Mammary epithelial cell (primary cell): Measurements from ENCODE around the gene MRPS33.

Source experiments
- CTCF ChIP-seq, 2 donors: IDR thresholded peaks in 1 of 2; conservative IDR thresholded peaks in 1 of 2; 2 replicates each; pipeline ENCODE4 v1.5.1; 2011 to 2012; ENCODE audit warnings: inconsistent platforms in 2 of 2, low read length in 2 of 2, mild to moderate bottlenecking in 2 of 2, control low read depth in 1 of 2, low read depth in 1 of 2; ENCODE audit not compliant: insufficient read depth in 1 of 2; ENCODE audit errors: extremely low read depth in 1 of 2
- EZH2 ChIP-seq: IDR thresholded peaks from 2 replicates; pipeline ENCODE4 v1.6.1; 2012; ENCODE audit warnings: low read length, inconsistent platforms, borderline replicate concordance

GRCh38 chr7:141045842-141046620 is 31.3 kb upstream of the MRPS33 start:
- no peak for TF ChIP-seq CTCF (conservative IDR thresholded peaks at IDR 0.05 in 1 of 2, IDR thresholded peaks at IDR 0.05 in 1 of 2; ENCODE audit: extremely low read depth in 1 of 2, insufficient read depth in 1 of 2, low read depth in 1 of 2, low read length in 2 of 2)
- TF ChIP-seq EZH2 = no peak
